Measurements from ENCODE around the gene IPCEF1.

IPCEF1 gene

GRCh38 chr6:154251116-154251515 is 105.5 kb downstream of the IPCEF1 start:
- no peak overlapping the region for H3K4me3 ChIP-seq (ENCODE audit: low read depth, low read length)
- TF ChIP-seq CTCF (IDR thresholded peaks at IDR 0.05; ENCODE audit: borderline replicate concordance, insufficient read depth, low read depth, low read length) = no peak

- TF ChIP-seq CTCF (IDR thresholded peaks at IDR 0.05; ENCODE audit: borderline replicate concordance, insufficient read depth, low read depth, low read length) = no peak
- no peak overlapping the region for H3K4me3 ChIP-seq (ENCODE audit: low read depth, low read length)
Measured at GRCh38 chr6:154249499-154250298, 106.9 kb downstream of the IPCEF1 start.

GRCh38 chr6:154247119-154247861 is 109.3 kb downstream of the IPCEF1 start:
- no peak overlapping the region for H3K4me3 ChIP-seq (ENCODE audit: low read depth, low read length)
- no peak for TF ChIP-seq CTCF (IDR thresholded peaks at IDR 0.05; ENCODE audit: borderline replicate concordance, insufficient read depth, low read depth, low read length)

GRCh38 chr6:154246723-154247118 is 109.9 kb downstream of the IPCEF1 start:
- TF ChIP-seq CTCF (IDR thresholded peaks at IDR 0.05; ENCODE audit: borderline replicate concordance, insufficient read depth, low read depth, low read length) = no peak
- H3K4me3 ChIP-seq (ENCODE audit: low read depth, low read length) = no peak overlapping the region

GRCh38 chr6:154245506-154245905 is 111.1 kb downstream of the IPCEF1 start:
- TF ChIP-seq CTCF (IDR thresholded peaks at IDR 0.05; ENCODE audit: borderline replicate concordance, insufficient read depth, low read depth, low read length) = no peak
- H3K4me3 ChIP-seq (ENCODE audit: low read depth, low read length) = no peak overlapping the region

- no peak overlapping the region for H3K4me3 ChIP-seq (ENCODE audit: low read depth, low read length)
- TF ChIP-seq CTCF (IDR thresholded peaks at IDR 0.05; ENCODE audit: borderline replicate concordance, insufficient read depth, low read depth, low read length) = no peak
Measured at GRCh38 chr6:154243793-154244750, 112.5 kb downstream of the IPCEF1 start.
